HepG2 (cell line): ENCODE results near the gene CHFR. TPM values are rescaled to one million over a fixed set of nuclear protein-coding genes. Genes with fewer than 3 reads are reported as not detected.
A peak's percentile ranks its signal among the peaks of the same experiment; 100 is the strongest.

Experiments used
- ATAD3A ChIP-seq: sonication (generic); formaldehyde crosslinking; IDR thresholded peaks from 2 replicates; pipeline ENCODE4 v1.4.0; 2020; ENCODE audit warnings: missing genetic modification reagents
- BRD4 ChIP-seq: sonication (generic); formaldehyde crosslinking; IDR thresholded peaks from 2 replicates; pipeline ENCODE4 v1.4.0; 2020; ENCODE audit warnings: missing genetic modification reagents
- EEA1 ChIP-seq: sonication (generic); formaldehyde crosslinking; IDR thresholded peaks from 2 replicates; pipeline ENCODE4 v1.5.1; 2020; ENCODE audit warnings: mild to moderate bottlenecking, missing genetic modification reagents, borderline replicate concordance
- ERF ChIP-seq: IDR thresholded peaks from 2 replicates; pipeline ENCODE4 v1.6.1; 2018; ENCODE audit warnings: missing biosample characterization, missing genetic modification reagents
- HHEX ChIP-seq: IDR thresholded peaks from 2 replicates; pipeline ENCODE4 v1.6.1; 2016; ENCODE audit warnings: control low read depth
- IKZF1 ChIP-seq: fragments of 450-650 bp; IDR thresholded peaks from 2 replicates; pipeline ENCODE4 v1.7.1; 2016
- KDM4B ChIP-seq: sonication (generic); formaldehyde crosslinking; IDR thresholded peaks from 2 replicates; pipeline ENCODE4 v1.4.0; 2020; ENCODE audit warnings: missing genetic modification reagents
- KLF12 ChIP-seq: sonication (generic); formaldehyde crosslinking; IDR thresholded peaks from 2 replicates; pipeline ENCODE4 v1.4.0; 2020; ENCODE audit warnings: missing genetic modification reagents, borderline replicate concordance
- NFYC ChIP-seq: IDR thresholded peaks from 2 replicates; pipeline ENCODE4 v1.6.1; 2016; ENCODE audit warnings: missing genetic modification reagents, missing compliant biosample characterization
- NR2C2 ChIP-seq: sonication (generic); formaldehyde crosslinking; IDR thresholded peaks from 2 replicates; pipeline ENCODE4 v1.4.0; 2020; ENCODE audit warnings: missing genetic modification reagents, mild to moderate bottlenecking, moderate library complexity, borderline replicate concordance
- PAF1 ChIP-seq: IDR thresholded peaks from 2 replicates; pipeline ENCODE4 v1.6.1; 2016; ENCODE audit warnings: missing genetic modification reagents, missing compliant biosample characterization
- PCBP1 ChIP-seq: fragments of 200-400 bp; formaldehyde crosslinking; IDR thresholded peaks from 2 replicates; pipeline ENCODE4 v1.6.1; 2017; ENCODE audit warnings: mild to moderate bottlenecking, low read depth, low read length, borderline replicate concordance
- SIX4 ChIP-seq: sonication (generic); formaldehyde crosslinking; IDR thresholded peaks from 2 replicates; pipeline ENCODE4 v1.4.0; 2020; ENCODE audit warnings: missing genetic modification reagents
- SKIL ChIP-seq: sonication (generic); formaldehyde crosslinking; IDR thresholded peaks from 2 replicates; pipeline ENCODE4 v1.8.0; 2022; ENCODE audit warnings: missing genetic modification reagents, mild to moderate bottlenecking, moderate library complexity, borderline replicate concordance
- THAP11 ChIP-seq: IDR thresholded peaks from 2 replicates; pipeline ENCODE4 v1.6.1; 2016; ENCODE audit warnings: missing biosample characterization, missing genetic modification reagents
- TOE1 ChIP-seq: sonication (generic); formaldehyde crosslinking; IDR thresholded peaks from 2 replicates; pipeline ENCODE4 v1.4.0; 2020; ENCODE audit warnings: mild to moderate bottlenecking, missing genetic modification reagents
- ZEB1 ChIP-seq: IDR thresholded peaks from 2 replicates; pipeline ENCODE4 v1.6.1; 2012; ENCODE audit warnings: mild to moderate bottlenecking, low read depth, inconsistent platforms; ENCODE audit not compliant: insufficient replicate concordance
- ZNF253 ChIP-seq: sonication (generic); formaldehyde crosslinking; IDR thresholded peaks from 2 replicates; pipeline ENCODE4 v1.8.0; 2022; ENCODE audit warnings: mild to moderate bottlenecking, missing genetic modification reagents, borderline replicate concordance
- ZNF256 ChIP-seq: sonication (generic); formaldehyde crosslinking; conservative IDR thresholded peaks from 2 replicates; pipeline ENCODE4 v1.4.0; 2020; ENCODE audit warnings: missing genetic modification reagents
- ZNF34 ChIP-seq: sonication (generic); formaldehyde crosslinking; IDR thresholded peaks from 2 replicates; pipeline ENCODE4 v1.4.0; 2020; ENCODE audit warnings: mild to moderate bottlenecking, missing genetic modification reagents, borderline replicate concordance
- ZNF362 ChIP-seq: sonication (generic); formaldehyde crosslinking; IDR thresholded peaks from 2 replicates; pipeline ENCODE4 v1.4.0; 2020; ENCODE audit warnings: missing genetic modification reagents, mild to moderate bottlenecking, borderline replicate concordance
- ZNF597 ChIP-seq: sonication (generic); formaldehyde crosslinking; IDR thresholded peaks from 2 replicates; pipeline ENCODE4 v1.5.0; 2020; ENCODE audit warnings: missing genetic modification reagents
- ZNF670 ChIP-seq: sonication (generic); formaldehyde crosslinking; IDR thresholded peaks from 2 replicates; pipeline ENCODE4 v1.8.0; 2022; ENCODE audit warnings: mild to moderate bottlenecking, missing genetic modification reagents, borderline replicate concordance
- ZNF674 ChIP-seq: sonication (generic); formaldehyde crosslinking; IDR thresholded peaks from 2 replicates; pipeline ENCODE4 v1.5.0; 2020; ENCODE audit warnings: low read depth, mild to moderate bottlenecking, missing genetic modification reagents
- ZNF883 ChIP-seq: sonication (generic); formaldehyde crosslinking; IDR thresholded peaks from 2 replicates; pipeline ENCODE4 v1.5.1; 2020; ENCODE audit warnings: mild to moderate bottlenecking, missing genetic modification reagents; ENCODE audit errors: not compliant biosample characterization
- polyA plus RNA-seq, 8 experiments: library from polyadenylated mRNA; depleted of rRNA in 3 of 8; stranded (reverse) in 7 of 8; unstranded in 1 of 8; fragments of >200 nt; fragmentation: Illumina TruSeq in 4 of 8; extraction: Trizol in 4 of 8; gene quantifications; 2 replicates each; pipeline versions ENCODE4 v1.2.1 to v1.2.3, GENCODE V29; 2011 to 2016; ENCODE audit warnings: low read depth in 4 of 8, missing spikeins in 1 of 8, mixed read lengths in 1 of 8; ENCODE audit not compliant: insufficient read depth in 1 of 8
- total RNA-seq, 5 experiments: library from RNA; depleted of rRNA; stranded (reverse); fragments of >200 nt; fragmentation: Illumina TruSeq; extraction: Trizol; gene quantifications; 2 replicates each; pipeline ENCODE4 v1.2.3, GENCODE V29; 2016; ENCODE audit warnings: low read depth in 1 of 5
- TF ChIP-seq, protein P1 (sequence below): IDR thresholded peaks from 2 replicates; pipeline ENCODE4 v1.6.1; 2016; ENCODE audit warnings: missing compliant biosample characterization, missing genetic modification reagents, borderline replicate concordance

Gene CHFR
- total and polyA plus RNA-seq, 2 of the 13 experiments (the other 11 are each of a cell fraction or from before 2014, with no cell fraction given), result 21.4 to 21.5 TPM

DNA sequence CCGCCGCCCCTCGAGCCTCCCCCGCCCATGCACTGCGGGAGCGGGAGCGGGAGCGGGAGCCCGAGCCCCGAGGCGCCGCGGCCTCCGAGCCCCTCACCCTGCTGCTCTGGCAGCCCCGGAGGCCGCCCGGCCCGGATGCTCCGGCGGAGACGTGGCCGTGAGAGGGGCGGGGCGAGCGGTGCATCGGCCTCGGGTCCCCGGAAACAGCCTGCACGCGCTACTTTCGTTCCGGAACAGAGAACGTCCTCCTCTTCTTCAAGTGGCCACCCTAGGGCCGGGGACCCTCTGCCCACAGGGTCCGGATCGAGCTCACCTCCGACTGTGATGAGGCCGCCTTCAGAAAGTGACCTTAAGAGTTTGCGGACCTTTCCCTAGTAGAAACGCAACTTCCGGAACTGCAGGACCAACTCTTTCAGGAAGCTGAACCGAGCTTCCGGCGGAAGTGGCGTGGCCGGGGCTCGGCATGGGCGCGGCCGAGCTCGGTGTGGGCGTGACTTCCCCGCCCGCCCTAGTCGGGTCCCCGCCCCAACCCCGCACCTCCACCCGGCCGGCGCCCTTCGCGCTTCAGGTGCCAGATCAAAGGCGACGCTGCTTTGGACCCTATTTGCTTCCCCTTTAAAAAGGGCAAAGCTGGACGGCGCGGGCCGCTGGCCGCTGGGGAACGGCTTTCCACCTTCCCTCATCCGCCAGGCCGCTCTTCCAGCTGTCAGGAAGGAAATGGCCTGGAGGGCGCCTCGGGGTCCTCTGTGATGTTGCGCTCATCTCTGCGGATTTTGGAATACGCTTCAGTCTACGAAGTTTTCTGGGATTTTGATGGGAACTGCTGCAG lies 58.5 kb downstream of the CHFR start, which contains the start of gene GOLGA3 (continued):
- 0 out of 2 replicates have a peak, but pooled peaks have one; percentile 12 for TF ChIP-seq ZNF670 (CRISPR knock-in tag)
- peak; percentile 95; the same call in 1 of the 2 replicates for TF ChIP-seq KLF12
- TF ChIP-seq EEA1 (CRISPR knock-in tag), result no peak
- TF ChIP-seq ZNF883 (CRISPR knock-in tag), result no peak
- peak; percentile 95 for TF ChIP-seq THAP11 (CRISPR knock-in tag)
- TF ChIP-seq PAF1 (CRISPR knock-in tag), result no peak
- TF ChIP-seq KDM4B, result no peak
- TF ChIP-seq, protein P1, sequence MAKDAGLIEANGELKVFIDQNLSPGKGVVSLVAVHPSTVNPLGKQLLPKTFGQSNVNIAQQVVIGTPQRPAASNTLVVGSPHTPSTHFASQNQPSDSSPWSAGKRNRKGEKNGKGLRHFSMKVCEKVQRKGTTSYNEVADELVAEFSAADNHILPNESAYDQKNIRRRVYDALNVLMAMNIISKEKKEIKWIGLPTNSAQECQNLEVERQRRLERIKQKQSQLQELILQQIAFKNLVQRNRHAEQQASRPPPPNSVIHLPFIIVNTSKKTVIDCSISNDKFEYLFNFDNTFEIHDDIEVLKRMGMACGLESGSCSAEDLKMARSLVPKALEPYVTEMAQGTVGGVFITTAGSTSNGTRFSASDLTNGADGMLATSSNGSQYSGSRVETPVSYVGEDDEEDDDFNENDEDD (CRISPR knock-in tag), result peak; percentile 44; the same call in 1 of the 2 replicates
- no peak for TF ChIP-seq ATAD3A
- no peak for TF ChIP-seq ZNF674
- no peak for TF ChIP-seq ZEB1
- no peak for TF ChIP-seq SIX4 (CRISPR knock-in tag)
- TF ChIP-seq NFYC, result no peak
- TF ChIP-seq ERF, result peak; percentile 73; the same call in 1 of the 2 replicates
- no peak for TF ChIP-seq ZNF597 (CRISPR knock-in tag)
- TF ChIP-seq IKZF1, result no peak
- TF ChIP-seq SKIL, result no peak
- TF ChIP-seq NR2C2 (CRISPR knock-in tag), result peak; percentile 92
- TF ChIP-seq TOE1, result no peak
- TF ChIP-seq BRD4 (CRISPR knock-in tag), result no peak
- TF ChIP-seq HHEX (CRISPR knock-in tag), result no peak
- TF ChIP-seq PCBP1, result no peak
- no peak for TF ChIP-seq ZNF362 (CRISPR knock-in tag)
- TF ChIP-seq ZNF34 (CRISPR knock-in tag), result no peak
- no peak for TF ChIP-seq ZNF253
- TF ChIP-seq ZNF256 (CRISPR knock-in tag), result peak; percentile 74
